CD1c-positive myeloid dendritic cell (primary cell): ENCODE measurements around the gene COPS8.
A peak's percentile ranks its signal among the peaks of the same experiment; 100 is the strongest.

Source experiments
- DNase-seq: peaks from one replicate; pipeline ENCODE4 v3.0.0-alpha.2; 2016; ENCODE audit errors: extremely low spot score

The COPS8 gene

GRCh38 chr2:237130562-237131421, 45.1 kb downstream of the COPS8 start:
- DNase-seq: no peak

- no peak for DNase-seq
Measured at GRCh38 chr2:237131749-237132533, 46.3 kb downstream of the COPS8 start.

GRCh38 chr2:237132799-237133198, 47.1 kb downstream of the COPS8 start:
- peak; percentile 42 for DNase-seq

GRCh38 chr2:237134321-237135230, 48.9 kb downstream of the COPS8 start:
- DNase-seq: no peak

- DNase-seq: no peak
Measured at GRCh38 chr2:237136824-237137223, 51.1 kb downstream of the COPS8 start.

GRCh38 chr2:237137626-237138323, 52.1 kb downstream of the COPS8 start:
- no peak for DNase-seq

- no peak for DNase-seq
Measured at GRCh38 chr2:237139123-237139675, 53.5 kb downstream of the COPS8 start.

- no peak for DNase-seq
Measured at GRCh38 chr2:237140689-237141285, 55.1 kb downstream of the COPS8 start.

- DNase-seq: no peak
Measured at GRCh38 chr2:237141571-237142051, 55.9 kb downstream of the COPS8 start.

- no peak for DNase-seq
Measured at GRCh38 chr2:237143118-237143517, 57.4 kb downstream of the COPS8 start.

GRCh38 chr2:237143676-237144440, 58.2 kb downstream of the COPS8 start:
- no peak for DNase-seq

GRCh38 chr2:237144516-237144915, 58.8 kb downstream of the COPS8 start:
- no peak for DNase-seq

- DNase-seq: no peak
Measured at GRCh38 chr2:237147317-237147716, 61.6 kb downstream of the COPS8 start.

GRCh38 chr2:237148624-237149023, 62.9 kb downstream of the COPS8 start:
- no peak for DNase-seq

GRCh38 chr2:237149425-237149824, 63.7 kb downstream of the COPS8 start:
- no peak for DNase-seq
